ENCODE data around the gene HIVEP2.

The HIVEP2 gene

GRCh38 chr6:142914369-142914768, 30.6 kb downstream of the HIVEP2 start:
- H3K4me3 ChIP-seq (ENCODE audit: low read depth in 1 of 2, low read length in 1 of 2), result no peak overlapping the region

GRCh38 chr6:142913511-142914047, 31.4 kb downstream of the HIVEP2 start:
- Histone ChIP-seq H3K4me3 (ENCODE audit: low read depth in 1 of 2, low read length in 1 of 2) (no peak overlapping the region), H3K36me3 (no peaks in the 10 kb centered on the region), H3K4me1 (ENCODE audit: control insufficient read depth in 1 of 2, insufficient read depth in 1 of 2, low read depth in 1 of 2, low read length in 1 of 2) (no peaks in the 10 kb centered on the region), H3K9me3 (no peaks in the 10 kb centered on the region), H3K27me3 (no peaks in the 10 kb centered on the region), H3K27ac (no peak overlapping the region)
- no peak for TF ChIP-seq CTCF (IDR thresholded peaks at IDR 0.05)

More at GRCh38 chr6:142914369-142914768, 30.6 kb downstream of the HIVEP2 start:
- no peaks in the 10 kb centered on the region for H3K27me3 ChIP-seq
- no peak overlapping the region for H3K27ac ChIP-seq
- no peaks in the 10 kb centered on the region for H3K4me1 ChIP-seq (ENCODE audit: control insufficient read depth in 1 of 2, insufficient read depth in 1 of 2, low read depth in 1 of 2, low read length in 1 of 2)
- H3K36me3 ChIP-seq, result no peaks in the 10 kb centered on the region
- no peaks in the 10 kb centered on the region for H3K9me3 ChIP-seq
- no peak for TF ChIP-seq CTCF (IDR thresholded peaks at IDR 0.05)

- Histone ChIP-seq H3K27ac (no peak overlapping the region), H3K9me3 (no peaks in the 10 kb centered on the region), H3K4me3 (ENCODE audit: low read depth in 1 of 2, low read length in 1 of 2) (no peak overlapping the region), H3K27me3 (no peaks in the 10 kb centered on the region), H3K4me1 (ENCODE audit: control insufficient read depth in 1 of 2, insufficient read depth in 1 of 2, low read depth in 1 of 2, low read length in 1 of 2) (no peaks in the 10 kb centered on the region), H3K36me3 (no peaks in the 10 kb centered on the region)
- TF ChIP-seq CTCF (IDR thresholded peaks at IDR 0.05), result no peak
Observed at GRCh38 chr6:142913036-142913510, 31.9 kb downstream of the HIVEP2 start.

- Histone ChIP-seq H3K9me3 (no peaks in the 10 kb centered on the region), H3K27me3 (no peaks in the 10 kb centered on the region), H3K4me1 (ENCODE audit: control insufficient read depth in 1 of 2, insufficient read depth in 1 of 2, low read depth in 1 of 2, low read length in 1 of 2) (no peaks in the 10 kb centered on the region), H3K27ac (no peak overlapping the region), H3K4me3 (ENCODE audit: low read depth in 1 of 2, low read length in 1 of 2) (no peak overlapping the region), H3K36me3 (no peaks in the 10 kb centered on the region)
- no peak for TF ChIP-seq CTCF (IDR thresholded peaks at IDR 0.05)
Observed at GRCh38 chr6:142912125-142912524, 32.9 kb downstream of the HIVEP2 start.

GRCh38 chr6:142911430-142911829, 33.5 kb downstream of the HIVEP2 start:
- TF ChIP-seq CTCF (IDR thresholded peaks at IDR 0.05), result no peak
- Histone ChIP-seq H3K27me3 (no peaks in the 10 kb centered on the region), H3K27ac (no peak overlapping the region), H3K4me1 (ENCODE audit: control insufficient read depth in 1 of 2, insufficient read depth in 1 of 2, low read depth in 1 of 2, low read length in 1 of 2) (no peaks in the 10 kb centered on the region), H3K9me3 (no peaks in the 10 kb centered on the region), H3K4me3 (ENCODE audit: low read depth in 1 of 2, low read length in 1 of 2) (no peak overlapping the region), H3K36me3 (no peaks in the 10 kb centered on the region)
